Measurements from ENCODE around the gene FAM180A. TPM values are rescaled to one million over a fixed set of nuclear protein-coding genes. Genes with fewer than 3 reads are reported as not detected.

FAM180A gene
- total and polyA plus RNA-seq, 2 experiments from 2014 or later, result not detected

DNA sequence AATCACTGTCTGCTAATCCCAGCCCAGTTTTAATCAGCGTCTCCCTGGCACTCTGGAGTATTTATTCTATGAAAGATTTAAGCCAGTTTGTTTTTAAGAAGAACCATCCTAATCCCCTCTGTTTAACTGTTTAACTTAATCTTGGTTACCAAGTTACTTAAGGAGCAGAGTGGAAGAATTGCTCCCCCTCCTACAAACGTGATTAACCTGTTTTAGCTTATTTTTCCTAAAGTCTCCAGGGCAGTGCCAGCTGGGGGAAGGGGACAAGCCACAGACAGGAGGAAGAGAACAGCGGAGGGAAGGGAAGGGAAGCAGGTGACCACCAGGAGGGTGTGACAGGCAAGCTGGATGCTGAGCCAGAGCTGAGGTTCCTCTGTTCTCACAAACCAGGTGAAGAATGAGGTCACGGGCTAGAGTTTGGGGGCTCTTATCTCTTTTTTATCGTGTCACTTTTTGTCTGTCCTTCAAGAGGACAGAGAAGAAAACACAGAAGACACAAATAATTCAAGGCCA, 22.3 kb downstream of the FAM180A start (continued):
- TF ChIP-seq, protein P1, sequence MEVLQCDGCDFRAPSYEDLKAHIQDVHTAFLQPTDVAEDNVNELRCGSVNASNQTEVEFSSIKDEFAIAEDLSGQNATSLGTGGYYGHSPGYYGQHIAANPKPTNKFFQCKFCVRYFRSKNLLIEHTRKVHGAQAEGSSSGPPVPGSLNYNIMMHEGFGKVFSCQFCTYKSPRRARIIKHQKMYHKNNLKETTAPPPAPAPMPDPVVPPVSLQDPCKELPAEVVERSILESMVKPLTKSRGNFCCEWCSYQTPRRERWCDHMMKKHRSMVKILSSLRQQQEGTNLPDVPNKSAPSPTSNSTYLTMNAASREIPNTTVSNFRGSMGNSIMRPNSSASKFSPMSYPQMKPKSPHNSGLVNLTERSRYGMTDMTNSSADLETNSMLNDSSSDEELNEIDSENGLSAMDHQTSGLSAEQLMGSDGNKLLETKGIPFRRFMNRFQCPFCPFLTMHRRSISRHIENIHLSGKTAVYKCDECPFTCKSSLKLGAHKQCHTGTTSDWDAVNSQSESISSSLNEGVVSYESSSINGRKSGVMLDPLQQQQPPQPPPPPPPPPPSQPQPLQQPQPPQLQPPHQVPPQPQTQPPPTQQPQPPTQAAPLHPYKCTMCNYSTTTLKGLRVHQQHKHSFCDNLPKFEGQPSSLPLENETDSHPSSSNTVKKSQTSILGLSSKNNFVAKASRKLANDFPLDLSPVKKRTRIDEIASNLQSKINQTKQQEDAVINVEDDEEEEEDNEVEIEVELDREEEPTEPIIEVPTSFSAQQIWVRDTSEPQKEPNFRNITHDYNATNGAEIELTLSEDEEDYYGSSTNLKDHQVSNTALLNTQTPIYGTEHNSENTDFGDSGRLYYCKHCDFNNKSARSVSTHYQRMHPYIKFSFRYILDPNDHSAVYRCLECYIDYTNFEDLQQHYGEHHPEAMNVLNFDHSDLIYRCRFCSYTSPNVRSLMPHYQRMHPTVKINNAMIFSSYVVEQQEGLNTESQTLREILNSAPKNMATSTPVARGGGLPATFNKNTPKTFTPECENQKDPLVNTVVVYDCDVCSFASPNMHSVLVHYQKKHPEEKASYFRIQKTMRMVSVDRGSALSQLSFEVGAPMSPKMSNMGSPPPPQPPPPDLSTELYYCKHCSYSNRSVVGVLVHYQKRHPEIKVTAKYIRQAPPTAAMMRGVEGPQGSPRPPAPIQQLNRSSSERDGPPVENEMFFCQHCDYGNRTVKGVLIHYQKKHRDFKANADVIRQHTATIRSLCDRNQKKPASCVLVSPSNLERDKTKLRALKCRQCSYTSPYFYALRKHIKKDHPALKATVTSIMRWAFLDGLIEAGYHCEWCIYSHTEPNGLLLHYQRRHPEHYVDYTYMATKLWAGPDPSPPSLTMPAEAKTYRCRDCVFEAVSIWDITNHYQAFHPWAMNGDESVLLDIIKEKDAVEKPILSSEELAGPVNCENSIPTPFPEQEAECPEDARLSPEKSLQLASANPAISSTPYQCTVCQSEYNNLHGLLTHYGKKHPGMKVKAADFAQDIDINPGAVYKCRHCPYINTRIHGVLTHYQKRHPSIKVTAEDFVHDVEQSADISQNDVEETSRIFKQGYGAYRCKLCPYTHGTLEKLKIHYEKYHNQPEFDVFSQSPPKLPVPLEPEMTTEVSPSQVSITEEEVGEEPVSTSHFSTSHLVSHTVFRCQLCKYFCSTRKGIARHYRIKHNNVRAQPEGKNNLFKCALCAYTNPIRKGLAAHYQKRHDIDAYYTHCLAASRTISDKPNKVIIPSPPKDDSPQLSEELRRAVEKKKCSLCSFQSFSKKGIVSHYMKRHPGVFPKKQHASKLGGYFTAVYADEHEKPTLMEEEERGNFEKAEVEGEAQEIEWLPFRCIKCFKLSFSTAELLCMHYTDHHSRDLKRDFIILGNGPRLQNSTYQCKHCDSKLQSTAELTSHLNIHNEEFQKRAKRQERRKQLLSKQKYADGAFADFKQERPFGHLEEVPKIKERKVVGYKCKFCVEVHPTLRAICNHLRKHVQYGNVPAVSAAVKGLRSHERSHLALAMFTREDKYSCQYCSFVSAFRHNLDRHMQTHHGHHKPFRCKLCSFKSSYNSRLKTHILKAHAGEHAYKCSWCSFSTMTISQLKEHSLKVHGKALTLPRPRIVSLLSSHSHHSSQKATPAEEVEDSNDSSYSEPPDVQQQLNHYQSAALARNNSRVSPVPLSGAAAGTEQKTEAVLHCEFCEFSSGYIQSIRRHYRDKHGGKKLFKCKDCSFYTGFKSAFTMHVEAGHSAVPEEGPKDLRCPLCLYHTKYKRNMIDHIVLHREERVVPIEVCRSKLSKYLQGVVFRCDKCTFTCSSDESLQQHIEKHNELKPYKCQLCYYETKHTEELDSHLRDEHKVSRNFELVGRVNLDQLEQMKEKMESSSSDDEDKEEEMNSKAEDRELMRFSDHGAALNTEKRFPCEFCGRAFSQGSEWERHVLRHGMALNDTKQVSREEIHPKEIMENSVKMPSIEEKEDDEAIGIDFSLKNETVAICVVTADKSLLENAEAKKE (CRISPR knock-in tag; IDR thresholded peaks at IDR 0.05), result no peak
- no peak for TF ChIP-seq ETS1 (IDR thresholded peaks at IDR 0.05)

GRCh38 chr7:135723411-135723810, 25.2 kb downstream of the FAM180A start:
- Histone ChIP-seq H3K4me3 (no peak overlapping the region), H3K79me2 (replicated peaks; ENCODE audit: insufficient read depth) (no peaks in the 10 kb centered on the region), H4K20me1 (replicated peaks; ENCODE audit: insufficient read depth) (no peaks in the 10 kb centered on the region), H3K36me3 (ENCODE audit: insufficient read depth) (no peaks in the 10 kb centered on the region; the same call in 1 of the 2 replicates), H3F3A (replicated peaks; ENCODE audit: low read depth) (no peaks in the 10 kb centered on the region), H3K4me2 (no peak overlapping the region), H3K27ac (ENCODE audit: low read depth) (no peak overlapping the region), H3K9me2 (ENCODE audit: insufficient read depth) (no peaks in the 10 kb centered on the region), H3K4me1 (ENCODE audit: insufficient read depth) (no peaks in the 10 kb centered on the region), H2AFZ (no peak overlapping the region), H3K27me3 (ENCODE audit: insufficient read depth) (no peaks in the 10 kb centered on the region)
- DNase-seq (ENCODE audit: low spot score) (no peak), ATAC-seq (no peak)
- Mint-ChIP-seq H3K27me3 (ENCODE audit: insufficient read depth, low read depth, poor library complexity) (peaks cover 7% of the 10 kb centered on the region), H3K9me3 (no peaks in the 10 kb centered on the region; the same call in 2 of the 3 replicates), H3K36me3 (ENCODE audit: low read depth) (no peaks in the 10 kb centered on the region), H3K4me3 (no peak overlapping the region), H3K27ac (no peak overlapping the region), H3K4me1 (peaks cover 13% of the 10 kb centered on the region)
- TF ChIP-seq POLR2AphosphoS5 (IDR thresholded peaks at IDR 0.05; ENCODE audit: low read depth) (no peak), ETS1 (IDR thresholded peaks at IDR 0.05) (no peak), ZNF114 (CRISPR knock-in tag; IDR thresholded peaks at IDR 0.05) (no peak), REST (IDR thresholded peaks at IDR 0.05; ENCODE audit: unreplicated experiment) (no peak), STAT1 (IDR thresholded peaks at IDR 0.05; ENCODE audit: unreplicated experiment) (no peak), NANOG (IDR thresholded peaks at IDR 0.05; ENCODE audit: borderline replicate concordance) (no peak), EZH2phosphoT487 (IDR thresholded peaks at IDR 0.05; ENCODE audit: unreplicated experiment) (no peak), JUNB (IDR thresholded peaks at IDR 0.05; ENCODE audit: unreplicated experiment) (no peak)
- TF ChIP-seq, protein P2, sequence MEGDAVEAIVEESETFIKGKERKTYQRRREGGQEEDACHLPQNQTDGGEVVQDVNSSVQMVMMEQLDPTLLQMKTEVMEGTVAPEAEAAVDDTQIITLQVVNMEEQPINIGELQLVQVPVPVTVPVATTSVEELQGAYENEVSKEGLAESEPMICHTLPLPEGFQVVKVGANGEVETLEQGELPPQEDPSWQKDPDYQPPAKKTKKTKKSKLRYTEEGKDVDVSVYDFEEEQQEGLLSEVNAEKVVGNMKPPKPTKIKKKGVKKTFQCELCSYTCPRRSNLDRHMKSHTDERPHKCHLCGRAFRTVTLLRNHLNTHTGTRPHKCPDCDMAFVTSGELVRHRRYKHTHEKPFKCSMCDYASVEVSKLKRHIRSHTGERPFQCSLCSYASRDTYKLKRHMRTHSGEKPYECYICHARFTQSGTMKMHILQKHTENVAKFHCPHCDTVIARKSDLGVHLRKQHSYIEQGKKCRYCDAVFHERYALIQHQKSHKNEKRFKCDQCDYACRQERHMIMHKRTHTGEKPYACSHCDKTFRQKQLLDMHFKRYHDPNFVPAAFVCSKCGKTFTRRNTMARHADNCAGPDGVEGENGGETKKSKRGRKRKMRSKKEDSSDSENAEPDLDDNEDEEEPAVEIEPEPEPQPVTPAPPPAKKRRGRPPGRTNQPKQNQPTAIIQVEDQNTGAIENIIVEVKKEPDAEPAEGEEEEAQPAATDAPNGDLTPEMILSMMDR (conservative IDR thresholded peaks at IDR 0.05; ENCODE audit: low read depth in 2 of 2), result no peak
